ENCODE measurements around the gene ENOPH1.
"Not testable (repeated sequence)": the region's sequence is repeated elsewhere in the genome, so short reads cannot be mapped to it uniquely, and the experiment has no call there.

The ENOPH1 gene

GRCh38 chr4:82381661-82382296 is 48.6 kb upstream of the ENOPH1 start:
- no peaks in the 10 kb centered on the region for H3K27me3 ChIP-seq (ENCODE audit: low read length)
- no peaks in the 10 kb centered on the region for H3F3A ChIP-seq (ENCODE audit: insufficient read depth)

DNA sequence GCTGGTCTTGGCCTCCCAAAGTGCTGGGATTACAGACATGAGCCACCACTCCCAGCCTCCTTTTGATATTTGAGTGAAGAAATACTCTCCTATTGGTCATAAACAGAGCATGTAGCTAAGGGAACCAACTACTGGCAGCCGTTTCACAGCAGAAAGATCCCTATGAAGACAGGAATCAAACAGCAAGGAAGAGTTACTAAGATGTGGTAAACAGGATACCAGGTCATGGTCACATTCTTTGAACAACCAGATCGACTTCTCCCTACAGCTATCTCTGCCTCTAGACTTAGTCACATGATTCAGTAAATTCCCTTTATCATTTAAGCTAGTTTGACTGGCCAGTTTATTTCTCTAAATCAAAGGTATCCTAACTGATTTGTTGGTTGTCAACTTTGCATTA is 47.6 kb upstream of the ENOPH1 start:
- no peak for TF ChIP-seq EZH2phosphoT487 (conservative IDR thresholded peaks at IDR 0.05; ENCODE audit: low read length)
- no peak for TF ChIP-seq CTCF (IDR thresholded peaks at IDR 0.05; ENCODE audit: insufficient read depth, low read length, poor library complexity, severe bottlenecking)
- no peaks in the 10 kb centered on the region for H3K9me2 ChIP-seq (replicated peaks; ENCODE audit: insufficient read depth, low read length)
- H3K9me3 ChIP-seq (ENCODE audit: insufficient read depth, low read length), result no peaks in the 10 kb centered on the region
- H4K20me1 ChIP-seq (ENCODE audit: low read depth, low read length), result no peaks in the 10 kb centered on the region
- no peaks in the 10 kb centered on the region for H3F3A ChIP-seq (ENCODE audit: insufficient read depth)
- H3K27me3 ChIP-seq (ENCODE audit: low read length), result no peaks in the 10 kb centered on the region
- no peaks in the 10 kb centered on the region for H3K36me3 ChIP-seq (ENCODE audit: low read length)
- no peaks in the 10 kb centered on the region for H3K79me2 ChIP-seq (ENCODE audit: insufficient read depth, low read length)
- no peak overlapping the region for H3K4me2 ChIP-seq (ENCODE audit: low read depth, low read length, poor library complexity, severe bottlenecking)
- no peak overlapping the region for H3K4me3 ChIP-seq (ENCODE audit: insufficient read depth, low read length, poor library complexity, severe bottlenecking)
- H3K27ac ChIP-seq (ENCODE audit: low read depth, low read length), result no peak overlapping the region
- no peak overlapping the region for H3K9ac ChIP-seq (ENCODE audit: low read length)
- no peak overlapping the region for H2AFZ ChIP-seq (ENCODE audit: low read depth, low read length, severe bottlenecking)

More at GRCh38 chr4:82381661-82382296, 48.6 kb upstream of the ENOPH1 start:
- Histone ChIP-seq H3K9ac (ENCODE audit: low read length) (no peak overlapping the region), H3K79me2 (ENCODE audit: insufficient read depth, low read length) (no peaks in the 10 kb centered on the region), H3K9me3 (ENCODE audit: insufficient read depth, low read length) (no peaks in the 10 kb centered on the region), H3K4me2 (ENCODE audit: low read depth, low read length, poor library complexity, severe bottlenecking) (no peak overlapping the region), H4K20me1 (ENCODE audit: low read depth, low read length) (no peaks in the 10 kb centered on the region), H3K9me2 (replicated peaks; ENCODE audit: insufficient read depth, low read length) (no peaks in the 10 kb centered on the region), H3K4me3 (ENCODE audit: insufficient read depth, low read length, poor library complexity, severe bottlenecking) (no peak overlapping the region), H3K27ac (ENCODE audit: low read depth, low read length) (no peak overlapping the region), H2AFZ (ENCODE audit: low read depth, low read length, severe bottlenecking) (no peak overlapping the region), H3K36me3 (ENCODE audit: low read length) (no peaks in the 10 kb centered on the region)
- TF ChIP-seq EZH2phosphoT487 (conservative IDR thresholded peaks at IDR 0.05; ENCODE audit: low read length) (no peak), CTCF (IDR thresholded peaks at IDR 0.05; ENCODE audit: insufficient read depth, low read length, poor library complexity, severe bottlenecking) (no peak)

GRCh38 chr4:82386312-82386711 is 44.1 kb upstream of the ENOPH1 start:
- not testable (repeated sequence) for H3K9me2 ChIP-seq (replicated peaks; ENCODE audit: insufficient read depth, low read length); H3K9me3 ChIP-seq (ENCODE audit: insufficient read depth, low read length)

DNA sequence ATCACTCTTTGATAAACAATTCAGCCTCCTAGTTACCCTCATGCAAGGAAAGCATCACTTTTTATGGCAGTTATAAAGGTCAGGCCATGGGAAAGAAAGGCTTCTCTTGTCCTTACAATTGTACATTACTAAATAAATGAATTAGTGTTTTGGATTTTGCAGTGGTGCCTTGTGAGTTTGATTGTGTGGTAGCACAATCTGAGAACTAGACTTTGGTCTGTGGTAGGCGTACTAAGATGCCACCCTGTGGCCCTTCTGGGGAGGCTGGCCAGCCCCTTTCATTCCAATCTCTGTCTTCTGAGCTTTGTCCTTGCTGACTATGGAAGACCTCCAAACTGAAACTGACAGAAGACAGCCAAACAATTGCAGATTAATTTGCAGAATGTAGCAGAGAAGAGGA is 42.0 kb upstream of the ENOPH1 start:
- Histone ChIP-seq H3K4me2 (ENCODE audit: low read depth, low read length, poor library complexity, severe bottlenecking) (no peak overlapping the region), H2AFZ (ENCODE audit: low read depth, low read length, severe bottlenecking) (no peak overlapping the region), H3K4me3 (ENCODE audit: insufficient read depth, low read length, poor library complexity, severe bottlenecking) (no peak overlapping the region), H3K79me2 (ENCODE audit: insufficient read depth, low read length) (no peaks in the 10 kb centered on the region), H3K9ac (ENCODE audit: low read length) (no peak overlapping the region), H3K36me3 (ENCODE audit: low read length) (no peaks in the 10 kb centered on the region), H3F3A (ENCODE audit: insufficient read depth) (no peaks in the 10 kb centered on the region), H3K27ac (ENCODE audit: low read depth, low read length) (no peak overlapping the region), H4K20me1 (ENCODE audit: low read depth, low read length) (no peaks in the 10 kb centered on the region), H3K27me3 (ENCODE audit: low read length) (no peaks in the 10 kb centered on the region), H3K9me3 (ENCODE audit: insufficient read depth, low read length) (no peaks in the 10 kb centered on the region), H3K9me2 (replicated peaks; ENCODE audit: insufficient read depth, low read length) (no peaks in the 10 kb centered on the region)
- TF ChIP-seq CTCF (IDR thresholded peaks at IDR 0.05; ENCODE audit: insufficient read depth, low read length, poor library complexity, severe bottlenecking) (no peak), EZH2phosphoT487 (conservative IDR thresholded peaks at IDR 0.05; ENCODE audit: low read length) (no peak)

More at GRCh38 chr4:82386312-82386711, 44.1 kb upstream of the ENOPH1 start:
- not testable (repeated sequence) for H3K9ac ChIP-seq (ENCODE audit: low read length); H3K4me2 ChIP-seq (ENCODE audit: low read depth, low read length, poor library complexity, severe bottlenecking); H3K27me3 ChIP-seq (ENCODE audit: low read length); H3K36me3 ChIP-seq (ENCODE audit: low read length); H3K27ac ChIP-seq (ENCODE audit: low read depth, low read length); H3F3A ChIP-seq (ENCODE audit: insufficient read depth); H3K4me3 ChIP-seq (ENCODE audit: insufficient read depth, low read length, poor library complexity, severe bottlenecking); H2AFZ ChIP-seq (ENCODE audit: low read depth, low read length, severe bottlenecking); H4K20me1 ChIP-seq (ENCODE audit: low read depth, low read length); H3K79me2 ChIP-seq (ENCODE audit: insufficient read depth, low read length)

DNA sequence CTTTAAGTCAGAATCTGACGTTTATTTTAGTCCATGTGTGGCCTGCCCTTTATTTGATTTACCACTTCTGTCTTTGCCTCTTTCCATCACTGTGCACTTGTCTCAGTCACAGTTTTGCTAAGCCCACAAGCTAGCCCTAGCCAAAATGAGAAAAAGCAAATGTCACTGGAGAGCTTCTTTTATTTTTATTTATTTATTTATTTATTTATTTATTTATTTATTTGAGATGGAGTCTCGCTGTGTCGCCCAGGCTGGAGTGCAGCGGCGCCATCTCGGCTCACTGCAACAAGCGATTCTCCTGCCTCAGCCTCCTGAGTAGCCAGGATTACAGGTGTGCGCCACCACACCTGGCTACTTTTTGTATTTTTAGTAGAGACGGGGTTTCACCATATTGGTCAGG is 40.3 kb upstream of the ENOPH1 start:
- not testable (repeated sequence) for H3K27ac ChIP-seq (ENCODE audit: low read depth, low read length); H3K27me3 ChIP-seq (ENCODE audit: low read length); H3F3A ChIP-seq (ENCODE audit: insufficient read depth); H2AFZ ChIP-seq (ENCODE audit: low read depth, low read length, severe bottlenecking); H3K79me2 ChIP-seq (ENCODE audit: insufficient read depth, low read length); H3K4me2 ChIP-seq (ENCODE audit: low read depth, low read length, poor library complexity, severe bottlenecking); H4K20me1 ChIP-seq (ENCODE audit: low read depth, low read length); H3K4me3 ChIP-seq (ENCODE audit: insufficient read depth, low read length, poor library complexity, severe bottlenecking); H3K9me3 ChIP-seq (ENCODE audit: insufficient read depth, low read length); H3K9ac ChIP-seq (ENCODE audit: low read length); H3K9me2 ChIP-seq (replicated peaks; ENCODE audit: insufficient read depth, low read length); H3K36me3 ChIP-seq (ENCODE audit: low read length)

Measured in SU-DHL-6 (cell line).